GM21825 (cell line): ENCODE results near the gene TACC2.
"Not testable (repeated sequence)": the region's sequence is repeated elsewhere in the genome, so short reads cannot be mapped to it uniquely, and the experiment has no call there.

Experiments used
- ATAC-seq: cut with Tn5 transposase; IDR thresholded peaks from one replicate; pipeline ENCODE4 v1.9.1; 2021; ENCODE audit warnings: mild to moderate bottlenecking, moderate library complexity; ENCODE audit not compliant: unreplicated experiment

Gene TACC2

DNA sequence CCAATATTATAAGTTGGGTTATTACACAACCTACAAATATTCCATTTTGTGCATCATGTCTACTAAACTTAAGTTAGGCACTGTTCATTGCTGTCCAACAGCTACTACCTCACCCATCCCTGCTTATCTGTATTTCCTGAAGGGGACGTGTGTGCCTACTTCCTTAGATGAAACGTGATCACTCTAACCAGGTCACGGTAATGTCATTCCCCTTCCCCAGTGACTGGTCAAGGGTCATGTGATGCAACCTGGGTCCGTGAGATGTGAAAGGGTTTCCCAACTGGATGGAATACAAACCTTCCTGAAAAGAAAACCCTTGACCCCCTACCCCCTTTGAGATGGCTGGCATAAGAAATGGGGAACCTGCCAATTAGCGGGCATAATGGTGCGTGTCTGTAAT, 12.4 kb upstream of the TACC2 start:
- ATAC-seq, result no peak

DNA sequence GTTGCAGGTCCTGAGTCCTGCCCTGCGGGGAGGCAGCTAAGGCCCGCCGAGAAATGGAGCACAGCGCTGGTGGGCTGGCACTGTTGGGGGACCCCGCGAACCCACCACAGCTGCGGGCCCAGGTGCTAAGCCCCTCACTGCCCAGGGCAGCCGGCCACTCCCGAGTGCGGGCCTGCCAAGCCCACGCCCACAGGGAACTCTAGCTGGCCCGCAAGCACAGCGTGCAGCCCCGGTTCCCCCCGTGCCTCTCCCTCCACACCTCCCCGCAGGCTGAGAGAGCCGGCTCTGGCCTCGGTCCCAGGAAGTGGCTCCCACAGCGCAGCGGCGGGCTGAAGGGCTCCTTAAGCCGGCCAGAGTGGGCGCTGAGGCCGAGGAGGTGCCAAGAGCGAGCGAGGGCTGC, 10.5 kb upstream of the TACC2 start:
- ATAC-seq, result no peak

GRCh38 chr10:121981346-121981745, 7.6 kb upstream of the TACC2 start:
- no peak for ATAC-seq

- ATAC-seq, result no peak
These were observed 5.1 kb upstream of the TACC2 start for GRCh38 chr10:121983852-121984251.

- ATAC-seq, result no peak
These were observed 4.5 kb upstream of the TACC2 start for GRCh38 chr10:121984463-121984862.

- ATAC-seq, result no peak
These were observed 1.2 kb downstream of the TACC2 start for GRCh38 chr10:121990015-121990677.

GRCh38 chr10:121991727-121992126, 2.8 kb downstream of the TACC2 start:
- not testable (repeated sequence) for ATAC-seq

DNA sequence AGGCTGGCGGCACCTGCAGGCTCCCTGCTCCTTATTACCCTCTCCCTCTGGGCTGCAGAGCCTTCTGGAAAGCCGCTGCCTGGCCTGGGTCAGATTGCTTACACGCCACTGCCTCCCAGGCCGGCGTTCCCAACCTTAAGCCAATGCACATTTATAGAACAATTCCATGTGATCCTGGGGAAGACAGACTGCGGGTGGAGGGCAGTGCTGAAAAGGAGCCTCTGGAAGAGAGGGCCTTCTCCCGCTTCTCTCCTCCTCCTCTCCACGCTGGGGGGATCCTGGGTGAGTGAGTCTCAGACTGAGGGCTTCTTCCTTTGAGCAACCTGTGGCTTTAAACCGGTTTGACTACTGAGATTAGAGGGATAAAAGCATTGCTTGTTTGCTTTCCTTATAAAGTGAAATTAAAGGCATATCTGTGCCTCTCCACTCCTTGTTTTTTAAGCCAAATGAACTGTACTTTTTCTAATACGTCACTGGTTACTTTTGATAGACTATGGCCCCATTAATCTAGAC, 5.5 kb downstream of the TACC2 start:
- ATAC-seq, result no peak

DNA sequence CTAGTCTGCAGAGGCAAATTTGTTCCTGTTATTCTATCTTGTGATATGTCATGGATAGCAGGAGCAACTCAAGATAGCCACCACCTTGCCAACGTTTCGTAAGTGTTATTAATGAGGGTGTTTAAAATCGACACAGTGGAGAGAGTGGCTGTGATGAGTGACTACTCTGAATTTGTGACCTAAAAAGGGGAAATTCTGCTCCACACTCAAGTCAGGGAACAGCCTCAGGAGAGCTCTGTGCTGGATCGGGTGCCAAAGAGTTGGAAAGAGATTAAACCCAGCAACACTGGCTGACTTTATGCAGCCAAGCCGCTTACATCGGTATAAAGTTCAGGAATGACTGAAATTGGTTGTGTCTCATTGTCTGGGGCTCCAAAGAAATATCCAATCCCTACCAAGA, 9.5 kb downstream of the TACC2 start:
- no peak for ATAC-seq

DNA sequence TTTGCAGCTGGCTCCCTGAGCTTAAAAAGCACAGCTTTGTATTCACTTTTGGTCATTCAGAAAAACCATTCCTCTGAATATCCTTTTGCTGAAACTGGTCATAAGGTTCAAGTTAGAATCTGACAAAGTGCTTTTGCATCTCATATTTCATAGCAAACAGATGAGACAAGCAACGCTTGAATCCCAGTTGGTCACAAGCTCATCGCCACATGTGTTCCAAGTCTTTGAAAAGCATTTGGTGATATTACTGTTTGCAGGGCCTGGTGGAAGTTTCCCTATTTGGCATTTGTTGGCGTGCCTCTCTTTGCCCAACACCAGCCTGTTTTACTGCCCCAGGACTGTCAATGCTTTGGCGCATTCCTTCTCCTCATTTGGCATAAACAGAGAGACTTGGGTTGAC, 10.3 kb downstream of the TACC2 start:
- ATAC-seq, result no peak

DNA sequence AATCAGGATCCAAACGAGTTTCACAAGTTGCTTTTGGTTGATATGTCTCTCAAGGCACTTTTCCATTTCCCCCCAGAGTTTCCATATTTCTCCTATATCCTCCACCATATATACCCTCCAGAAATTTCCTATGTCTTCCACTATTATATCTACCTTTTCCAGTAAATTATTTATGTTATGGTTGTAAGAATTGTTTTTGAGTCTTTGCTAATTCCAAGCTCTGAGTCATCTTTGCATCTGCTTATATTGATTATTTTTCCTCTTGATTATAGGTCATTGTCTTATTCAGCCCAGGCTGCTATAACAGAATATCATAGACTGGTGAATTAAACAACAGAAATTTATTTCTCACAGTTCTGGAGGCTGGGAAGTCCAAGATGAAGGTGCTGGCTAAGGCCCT, 12.7 kb downstream of the TACC2 start:
- ATAC-seq, result no peak

DNA sequence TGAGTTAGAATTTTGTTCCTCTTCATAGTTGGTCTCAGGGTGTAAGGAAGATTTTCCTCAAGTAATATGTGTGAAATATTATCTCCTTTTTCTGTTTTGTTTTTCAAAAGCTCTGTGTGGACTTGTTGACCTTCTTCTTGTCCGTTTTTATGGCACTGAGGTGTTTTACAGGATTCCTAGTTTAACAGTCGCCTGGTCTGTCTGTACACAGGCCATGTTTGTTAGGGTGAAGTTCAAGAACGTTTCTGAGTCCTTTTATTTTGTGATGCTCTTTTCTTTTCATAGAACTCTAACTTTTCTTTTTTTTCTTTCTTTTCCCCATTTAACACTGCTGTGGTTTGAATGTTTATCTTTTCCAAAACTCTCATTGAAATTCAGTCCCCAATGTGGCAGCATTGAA, 18.5 kb downstream of the TACC2 start:
- ATAC-seq, result no peak

- no peak for ATAC-seq
These were observed 21.6 kb downstream of the TACC2 start for GRCh38 chr10:122010405-122011050.

DNA sequence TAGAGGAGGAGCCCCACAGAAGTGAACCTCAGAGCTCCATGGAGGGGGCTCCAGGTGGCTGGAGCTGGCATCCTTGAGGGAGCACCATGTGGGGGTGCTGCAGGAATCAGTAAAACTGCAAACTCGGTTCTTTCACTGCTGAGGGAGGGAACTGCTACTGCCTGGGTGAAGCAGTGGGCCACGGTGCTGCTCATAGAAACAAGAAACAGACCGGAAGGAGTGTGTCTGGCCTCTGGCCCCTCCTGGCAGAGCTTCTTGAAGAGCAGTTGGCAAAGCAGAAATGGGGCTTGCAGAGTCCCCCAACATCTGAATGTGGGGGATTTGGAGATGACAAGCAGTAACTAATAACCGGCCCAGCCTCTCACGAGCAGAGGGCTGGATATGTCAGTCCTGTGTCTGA, 23.8 kb downstream of the TACC2 start:
- ATAC-seq, result no peak

- no peak for ATAC-seq
These were observed 24.4 kb downstream of the TACC2 start for GRCh38 chr10:122013311-122013780.

- no peak for ATAC-seq
These were observed 25.8 kb downstream of the TACC2 start for GRCh38 chr10:122014652-122015248.

- not testable (repeated sequence) for ATAC-seq
These were observed 29.0 kb downstream of the TACC2 start for GRCh38 chr10:122017926-122018325.

DNA sequence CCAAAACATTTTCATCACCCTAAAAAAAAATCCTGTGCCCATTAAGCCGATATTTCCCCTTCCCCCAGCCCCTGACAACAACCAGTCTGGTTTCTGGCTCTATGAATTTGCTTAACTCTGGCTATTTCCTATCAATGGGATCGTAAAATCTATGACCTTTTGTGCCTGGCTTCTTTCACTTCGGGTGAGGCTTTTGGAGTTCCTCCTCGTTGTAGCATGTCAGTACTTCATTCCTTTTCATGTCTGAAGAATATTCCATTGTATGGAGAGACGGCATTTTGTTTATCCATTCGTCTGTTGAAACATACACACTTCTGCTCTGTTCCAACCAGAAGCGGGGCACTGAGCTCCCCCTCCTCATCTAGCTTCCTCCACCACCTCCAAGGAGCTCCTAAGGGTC, 29.5 kb downstream of the TACC2 start:
- ATAC-seq, result no peak

DNA sequence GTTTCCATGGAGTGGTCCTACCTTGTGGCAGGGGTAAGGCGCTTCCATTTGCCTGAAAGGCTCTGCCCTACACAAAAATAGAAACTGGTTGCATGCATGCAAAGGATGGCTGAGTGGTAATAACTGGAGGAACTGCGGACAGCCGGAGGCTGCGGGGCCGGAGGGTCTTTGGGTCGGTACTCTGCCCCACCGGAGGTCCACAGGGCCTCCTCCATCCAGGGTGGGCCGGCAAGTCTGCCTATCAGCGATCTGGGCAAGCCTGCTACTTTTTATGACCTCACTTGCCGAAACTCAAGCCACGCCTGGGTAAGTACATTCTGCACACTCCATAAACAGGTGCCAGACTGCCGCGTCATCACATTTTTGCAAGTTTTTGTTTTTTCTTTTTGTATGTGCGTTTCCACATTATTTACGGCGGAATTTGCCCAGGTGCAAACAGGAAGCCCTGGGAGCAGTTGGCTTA, 30.0 kb downstream of the TACC2 start:
- ATAC-seq, result no peak

DNA sequence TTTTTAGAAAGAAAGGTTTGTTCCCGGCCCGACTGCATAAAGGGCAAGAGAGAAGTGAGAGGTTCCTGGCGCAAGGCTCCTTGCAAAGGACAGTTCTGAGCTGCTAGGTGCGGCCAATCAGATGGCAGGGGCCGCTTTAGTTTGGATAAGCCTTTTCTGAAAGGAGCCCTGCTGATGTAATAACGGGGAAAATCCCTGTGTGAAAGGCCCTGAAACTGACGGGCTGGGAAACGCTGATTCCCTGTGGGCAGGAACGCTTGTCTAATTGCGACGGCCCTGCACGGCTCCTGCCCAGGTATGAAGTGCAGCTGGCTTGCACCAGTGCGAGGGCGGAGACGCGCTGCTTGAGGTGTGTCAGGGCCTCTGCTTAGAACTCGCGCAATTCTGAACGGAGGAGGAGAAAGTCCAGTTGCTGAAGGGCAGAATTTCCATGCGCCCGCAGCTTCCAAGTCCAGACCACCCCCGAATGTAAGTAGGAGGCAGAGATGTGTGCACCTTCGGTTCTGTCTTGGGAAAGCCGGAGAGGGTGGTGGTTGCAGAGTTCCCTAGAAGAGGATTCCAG, 30.5 kb downstream of the TACC2 start:
- ATAC-seq, result no peak

- no peak for ATAC-seq
These were observed 31.3 kb downstream of the TACC2 start for GRCh38 chr10:122020226-122020625.

DNA sequence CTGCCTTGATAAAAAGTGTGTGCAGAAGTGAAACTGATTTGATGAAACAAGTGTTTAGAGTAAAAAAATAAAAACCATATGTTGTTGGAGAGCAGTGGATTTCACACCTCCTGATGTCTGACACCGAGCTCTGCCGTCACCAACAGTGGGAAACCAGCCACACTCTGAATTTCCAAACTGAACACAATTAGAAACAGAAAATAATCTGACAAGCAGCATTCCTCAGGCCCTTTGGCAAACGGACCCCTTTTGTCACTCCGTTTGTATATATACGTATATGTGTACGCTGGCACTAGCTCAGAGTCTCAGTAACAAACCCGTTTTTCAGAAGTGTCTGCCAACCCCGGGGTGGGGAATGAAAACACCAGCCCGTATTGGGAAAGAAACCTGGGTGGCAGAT, 32.4 kb downstream of the TACC2 start:
- no peak for ATAC-seq
